Kidney (tissue), 14 donors: ENCODE data around the gene TSEN34. TPM values are rescaled to one million over a fixed set of nuclear protein-coding genes. Genes with fewer than 3 reads are reported as not detected.
A peak's percentile ranks its signal among the peaks of the same experiment; 100 is the strongest.

Experiments used
- DNase-seq, 5 donors: peaks; one replicate each; pipeline ENCODE4 v3.0.0-alpha.2; 2013 to 2020
- FAIRE-seq: peaks from 2 replicates; lab custom pipeline; 2012; peaks lifted over from hg19 to GRCh38; lab: Jason Lieb, UNC
- H3K27ac ChIP-seq, 2 donors: one replicate each; pipeline ENCODE4 v1.7.0; 2013; ENCODE audit warnings: low read depth in 2 of 2, low read length in 2 of 2, inconsistent platforms in 1 of 2
- H3K27me3 ChIP-seq: one replicate; pipeline ENCODE4 v1.7.1; 2013; ENCODE audit warnings: low read length, inconsistent platforms; ENCODE audit not compliant: control insufficient read depth, insufficient read depth
- H3K36me3 ChIP-seq, 3 donors: one replicate each; pipeline versions ENCODE4 v1.7.0 to v1.7.1; 2013; ENCODE audit warnings: low read length in 3 of 3, control low read depth in 1 of 3, inconsistent platforms in 1 of 3; ENCODE audit not compliant: insufficient read depth in 3 of 3, control insufficient read depth in 2 of 3
- H3K4me1 ChIP-seq, 3 donors: one replicate each; pipeline versions ENCODE4 v1.7.0 to v1.7.1; 2013; ENCODE audit warnings: low read length in 3 of 3, inconsistent platforms in 1 of 3, low read depth in 1 of 3; ENCODE audit not compliant: control insufficient read depth in 2 of 3, insufficient read depth in 2 of 3
- H3K4me3 ChIP-seq, 3 donors: one replicate each; pipeline versions ENCODE4 v1.7.0 to v1.8.1; 2013; ENCODE audit warnings: low read length in 3 of 3, control low read depth in 1 of 3, inconsistent platforms in 1 of 3
- H3K9ac ChIP-seq, 3 donors: one replicate each; pipeline versions ENCODE4 v1.7.0 to v1.7.1; 2013; ENCODE audit warnings: low read length in 3 of 3, control low read depth in 1 of 3, inconsistent platforms in 1 of 3
- H3K9me3 ChIP-seq, 3 donors: one replicate each; pipeline versions ENCODE4 v1.7.0 to v1.7.1; 2013; ENCODE audit warnings: low read length in 3 of 3, control low read depth in 1 of 3, inconsistent platforms in 1 of 3; ENCODE audit not compliant: control insufficient read depth in 2 of 3, insufficient read depth in 1 of 3
- intact Hi-C: fragments of 100-400 bp; cut with DNase I; formaldehyde crosslinking; loops from one replicate; pipeline ENCODE4 v1.11.1; 2022
- polyA plus RNA-seq: library from polyadenylated mRNA; stranded (reverse); fragments of 350-450 nt; fragmentation: Illumina TruSeq; extraction: RNeasy Lipid Tissue Mini Kit (QIAGEN cat#74804); gene quantifications from one replicate; pipeline ENCODE4 v1.2.3, GENCODE V29; 2014; ENCODE audit warnings: low read depth, low replicate concordance; ENCODE audit not compliant: insufficient read depth
- total RNA-seq: library from RNA; stranded (reverse); fragmentation: NEBNext Ultra II Directional; extraction: Animal tissue kit (Norgen Biotek cat#: 25700); gene quantifications from one replicate; pipeline ENCODE4 v1.2.1, GENCODE V29; 2021
- TF ChIP-seq, protein P1 (sequence below): IDR thresholded peaks from 3 replicates; pipeline ENCODE4 v1.5.1; 2012; ENCODE audit warnings: mild to moderate bottlenecking, moderate library complexity, borderline replicate concordance; ENCODE audit not compliant: insufficient read depth; ENCODE audit errors: extremely low read depth
- donor health status: control.
- donor health status: control.
- donor health status: control.
- donor health status: control.
- donor health status: control.
- donor health status: DM: yes; HTN: yes; CAD: no.
- donor health status: Normal renal cell carcinoma (clear cell type).

Gene TSEN34
- total and polyA plus RNA-seq, 2 donors from 2014 or later, result 33.8 to 51.0 TPM

GRCh38 chr19:54188215-54188871 lies 2.8 kb upstream of the TSEN34 start:
- Histone ChIP-seq H3K27ac (peak overlapping the region in 1 of 2 donors; percentile 34), H3K4me3 (peak overlapping the region; percentile 42 to 79 (median 47)), H3K27me3 (no peaks in the 10 kb centered on the region), H3K9me3 (no peaks in the 10 kb centered on the region), H3K36me3 (peaks cover 2 to 4% (median 2%) of the 10 kb centered on the region in 3 donors), H3K4me1 (peaks cover 0 to 15% (median 13%) of the 10 kb centered on the region in 3 donors), H3K9ac (peak overlapping the region in 2 of 3 donors; percentile 72 to 84)
- TF ChIP-seq, protein P1, sequence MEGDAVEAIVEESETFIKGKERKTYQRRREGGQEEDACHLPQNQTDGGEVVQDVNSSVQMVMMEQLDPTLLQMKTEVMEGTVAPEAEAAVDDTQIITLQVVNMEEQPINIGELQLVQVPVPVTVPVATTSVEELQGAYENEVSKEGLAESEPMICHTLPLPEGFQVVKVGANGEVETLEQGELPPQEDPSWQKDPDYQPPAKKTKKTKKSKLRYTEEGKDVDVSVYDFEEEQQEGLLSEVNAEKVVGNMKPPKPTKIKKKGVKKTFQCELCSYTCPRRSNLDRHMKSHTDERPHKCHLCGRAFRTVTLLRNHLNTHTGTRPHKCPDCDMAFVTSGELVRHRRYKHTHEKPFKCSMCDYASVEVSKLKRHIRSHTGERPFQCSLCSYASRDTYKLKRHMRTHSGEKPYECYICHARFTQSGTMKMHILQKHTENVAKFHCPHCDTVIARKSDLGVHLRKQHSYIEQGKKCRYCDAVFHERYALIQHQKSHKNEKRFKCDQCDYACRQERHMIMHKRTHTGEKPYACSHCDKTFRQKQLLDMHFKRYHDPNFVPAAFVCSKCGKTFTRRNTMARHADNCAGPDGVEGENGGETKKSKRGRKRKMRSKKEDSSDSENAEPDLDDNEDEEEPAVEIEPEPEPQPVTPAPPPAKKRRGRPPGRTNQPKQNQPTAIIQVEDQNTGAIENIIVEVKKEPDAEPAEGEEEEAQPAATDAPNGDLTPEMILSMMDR, result no peak
- no peak for FAIRE-seq
- intact Hi-C loops, result no loop called here
- DNase-seq, result peak in 3 of 5 donors; percentile 26 to 79 (median 75)

DNA sequence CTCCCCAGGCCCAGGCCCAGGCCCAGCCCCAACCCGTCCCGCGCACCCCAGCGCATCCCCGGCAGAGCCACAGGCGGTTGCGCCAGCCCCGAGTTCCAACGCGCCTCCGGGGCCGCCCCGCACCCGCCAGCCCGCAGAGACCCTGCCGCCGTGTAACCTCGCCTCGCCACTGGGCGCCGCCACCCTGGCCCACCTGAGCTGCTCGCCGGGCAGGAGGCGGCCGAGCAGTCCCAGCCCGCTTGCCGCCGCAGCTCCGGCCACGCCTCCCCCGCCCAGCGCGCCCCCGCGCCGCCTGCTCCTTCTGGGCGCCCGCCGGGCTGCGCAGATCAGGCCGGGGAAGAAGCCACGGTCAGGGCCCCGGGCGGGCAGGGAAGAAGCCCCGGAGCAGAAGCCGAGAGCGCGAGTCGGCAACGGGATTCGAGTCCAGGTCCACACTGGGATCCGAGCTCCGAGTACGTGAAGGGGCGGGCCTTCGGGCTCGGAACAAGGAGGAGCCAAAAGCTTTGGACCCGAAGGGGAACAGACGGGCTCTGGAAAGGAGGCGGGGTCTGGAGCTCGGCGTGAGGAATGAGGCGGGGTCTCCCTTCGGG lies 1.9 kb upstream of the TSEN34 start, which contains the start of gene MBOAT7:
MBOAT7 (minus strand) TSS at position 436 of the 590 bp plus-strand sequence. CDS start 1,072 bp downstream, outside the sequence.
- H3K4me3 ChIP-seq, result peak within 1 kb of the TSS; percentile 79 to 85 (median 84)
- H3K9me3 ChIP-seq, result no peaks in the 10 kb centered on the region
- TF ChIP-seq, protein P1, result peak; percentile 41
- peaks cover 0 to 15% (median 13%) of the 10 kb centered on the region in 3 donors for H3K4me1 ChIP-seq
- H3K36me3 ChIP-seq, result peaks cover 2 to 8% (median 4%) of the 10 kb centered on the region in 3 donors
- DNase-seq (no peak), FAIRE-seq (no peak)
- intact Hi-C loops, result no loop called here
- H3K27me3 ChIP-seq, result no peaks in the 10 kb centered on the region
- peak within 1 kb of the TSS; percentile 70 to 84 (median 72) for H3K9ac ChIP-seq
- peak within 1 kb of the TSS; percentile 100 for H3K27ac ChIP-seq

DNA sequence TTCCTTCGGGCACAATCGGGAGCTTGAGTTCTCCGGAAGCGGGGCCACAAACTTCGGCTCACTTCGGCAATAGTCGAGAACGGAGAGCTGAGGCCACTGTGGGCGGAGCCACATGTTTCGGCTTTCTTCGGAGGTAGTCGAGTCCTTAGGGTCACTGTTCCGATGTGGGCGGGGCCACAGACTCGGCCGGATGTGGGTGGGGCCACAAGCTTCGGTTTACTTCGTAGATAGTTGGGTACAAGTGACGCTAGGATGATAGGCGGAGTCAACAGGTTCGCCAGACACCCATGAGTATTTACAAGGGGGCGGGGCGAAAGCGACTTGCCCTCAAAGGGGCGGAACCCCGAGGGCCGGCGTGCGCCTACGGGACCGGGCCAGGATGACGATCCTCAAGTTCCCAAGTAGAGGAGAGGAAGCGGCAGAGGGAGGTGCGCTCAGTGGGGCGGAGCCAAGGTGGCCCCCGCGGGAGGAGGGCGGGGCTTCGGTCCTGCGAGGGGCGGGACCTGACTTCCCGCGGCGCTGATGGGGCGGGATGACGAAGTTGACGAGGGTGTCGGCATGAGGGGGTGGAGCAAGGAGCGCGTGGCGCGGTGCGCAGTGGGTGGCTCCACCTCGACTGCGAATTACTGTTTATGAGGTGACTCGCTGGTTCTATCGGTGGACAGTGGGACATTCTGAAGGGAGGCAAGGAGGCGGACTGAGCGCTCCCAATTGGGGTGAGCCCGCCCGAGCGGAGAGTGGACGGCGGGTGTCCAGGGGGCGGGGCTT lies 1.2 kb upstream of the TSEN34 start:
- intact Hi-C loops, result no loop called here

More for the DNA sequence above, 1.2 kb upstream of the TSEN34 start:
- DNase-seq (peak; percentile 100), FAIRE-seq (peak; percentile 99)
- TF ChIP-seq, protein P1, result no peak
- peaks cover 0 to 15% (median 13%) of the 10 kb centered on the region in 3 donors for H3K4me1 ChIP-seq
- no peaks in the 10 kb centered on the region for H3K9me3 ChIP-seq
- H3K27me3 ChIP-seq, result no peaks in the 10 kb centered on the region
- H3K4me3 ChIP-seq, result peak overlapping the region; percentile 79 to 85 (median 84)
- peak overlapping the region; percentile 100 for H3K27ac ChIP-seq
- H3K9ac ChIP-seq, result peak overlapping the region; percentile 70 to 84 (median 71)
- peaks cover 2 to 8% (median 4%) of the 10 kb centered on the region in 3 donors for H3K36me3 ChIP-seq
